Measurements from ENCODE around the gene CCT5. TPM values are rescaled to one million over a fixed set of nuclear protein-coding genes. Genes with fewer than 3 reads are reported as not detected.

CCT5 gene
- total and polyA plus RNA-seq, 2 donors: 148 to 173 TPM

GRCh38 chr5:10289353-10289752, 39.3 kb downstream of the CCT5 start:
- no peak for DNase-seq (ENCODE audit: extremely low spot score)
- H3K36me3 ChIP-seq (ENCODE audit: insufficient read depth): no peaks in the 10 kb centered on the region
- 59% methylated on average over 6 of the region's 6 CpGs for WGBS
- H3K4me3 ChIP-seq (ENCODE audit: low read depth, low read length): no peak overlapping the region
- no peak overlapping the region for H3K27ac ChIP-seq (ENCODE audit: low read depth)
- H3K4me1 ChIP-seq (ENCODE audit: insufficient read depth): no peaks in the 10 kb centered on the region

GRCh38 chr5:10289991-10290390, 39.9 kb downstream of the CCT5 start:
- H3K27ac ChIP-seq (ENCODE audit: low read depth): no peak overlapping the region
- no peaks in the 10 kb centered on the region for H3K36me3 ChIP-seq (ENCODE audit: insufficient read depth)
- DNase-seq (ENCODE audit: extremely low spot score): no peak
- no peak overlapping the region for H3K4me3 ChIP-seq (ENCODE audit: low read depth, low read length)
- 95% methylated on average over 10 of the region's 10 CpGs for WGBS
- H3K4me1 ChIP-seq (ENCODE audit: insufficient read depth): no peaks in the 10 kb centered on the region

DNA sequence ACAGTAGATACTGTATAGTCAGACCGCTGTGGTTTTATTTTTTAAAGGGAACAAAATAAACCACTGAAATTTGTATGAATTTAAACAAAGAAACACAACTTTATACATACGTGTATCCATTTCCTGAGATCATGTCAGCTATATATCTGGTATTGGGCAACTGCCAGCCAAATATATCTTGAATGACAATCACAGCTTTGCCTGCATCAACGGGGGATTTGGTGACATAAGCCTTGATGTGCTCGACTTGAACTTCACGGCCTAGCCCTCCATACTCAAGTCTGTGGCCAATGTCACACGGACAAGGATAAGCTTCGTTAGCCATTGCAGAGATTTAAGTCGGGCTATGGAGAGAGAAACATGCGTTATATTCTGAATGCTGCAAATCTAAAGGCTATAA, 40.4 kb downstream of the CCT5 start:
- WGBS: 91% methylated on average over 9 of the region's 9 CpGs
- DNase-seq (ENCODE audit: extremely low spot score): no peak
- no peaks in the 10 kb centered on the region for H3K36me3 ChIP-seq (ENCODE audit: insufficient read depth)
- no peak overlapping the region for H3K27ac ChIP-seq (ENCODE audit: low read depth)
- H3K4me3 ChIP-seq (ENCODE audit: low read depth, low read length): no peak overlapping the region
- H3K4me1 ChIP-seq (ENCODE audit: insufficient read depth): no peaks in the 10 kb centered on the region

DNA sequence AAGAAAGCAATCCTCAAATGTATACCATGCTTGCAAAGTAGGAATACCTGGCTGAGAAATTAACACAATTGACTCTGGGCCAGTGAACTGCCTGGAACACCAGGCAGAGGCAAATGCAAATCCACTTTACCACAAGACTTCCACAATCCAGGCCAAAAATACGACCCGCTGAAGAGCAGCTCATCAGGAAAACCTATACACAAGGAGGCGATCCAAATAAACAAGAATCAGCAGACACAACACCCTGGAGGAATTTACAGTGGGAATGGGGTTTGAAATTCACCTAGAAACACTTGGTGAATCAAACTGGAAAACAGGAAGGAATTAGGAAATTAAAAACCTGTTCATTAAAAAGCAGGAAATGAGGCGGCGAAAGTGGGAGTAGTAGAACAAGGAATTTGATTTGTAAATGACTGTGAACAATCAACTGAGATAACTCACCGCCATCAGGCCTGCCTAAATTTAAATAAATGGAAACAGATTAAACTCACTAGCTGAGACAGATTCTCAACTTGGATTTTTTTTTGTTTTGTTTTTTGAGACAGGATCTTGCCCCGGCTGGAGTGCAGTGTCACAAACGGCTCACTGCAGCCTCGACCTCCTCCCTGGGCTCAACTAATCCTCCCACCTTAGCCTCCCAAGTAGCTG, 41.7 kb downstream of the CCT5 start:
- WGBS: 86% methylated on average over 9 of the region's 9 CpGs
- H3K4me3 ChIP-seq (ENCODE audit: low read depth, low read length): no peak overlapping the region
- H3K36me3 ChIP-seq (ENCODE audit: insufficient read depth): no peaks in the 10 kb centered on the region
- H3K27ac ChIP-seq (ENCODE audit: low read depth): no peak overlapping the region
- no peak for DNase-seq (ENCODE audit: extremely low spot score)
- H3K4me1 ChIP-seq (ENCODE audit: insufficient read depth): no peaks in the 10 kb centered on the region

- no peak overlapping the region for H3K27ac ChIP-seq (ENCODE audit: low read depth)
- no peaks in the 10 kb centered on the region for H3K36me3 ChIP-seq (ENCODE audit: insufficient read depth)
- H3K4me3 ChIP-seq (ENCODE audit: low read depth, low read length): no peak overlapping the region
- 92% methylated on average over 3 of the region's 3 CpGs for WGBS
- no peaks in the 10 kb centered on the region for H3K4me1 ChIP-seq (ENCODE audit: insufficient read depth)
- no peak for DNase-seq (ENCODE audit: extremely low spot score)
Observed at GRCh38 chr5:10293907-10294662, 44.0 kb downstream of the CCT5 start.

- Histone ChIP-seq H3K4me3 (ENCODE audit: low read depth, low read length) (no peak overlapping the region), H3K36me3 (ENCODE audit: insufficient read depth) (no peaks in the 10 kb centered on the region), H3K4me1 (ENCODE audit: insufficient read depth) (no peaks in the 10 kb centered on the region), H3K27ac (ENCODE audit: low read depth) (no peak overlapping the region)
- no peak for DNase-seq (ENCODE audit: extremely low spot score)
- 92% methylated on average over 8 of the region's 8 CpGs for WGBS
Observed at GRCh38 chr5:10295619-10296326, 45.7 kb downstream of the CCT5 start.

DNA sequence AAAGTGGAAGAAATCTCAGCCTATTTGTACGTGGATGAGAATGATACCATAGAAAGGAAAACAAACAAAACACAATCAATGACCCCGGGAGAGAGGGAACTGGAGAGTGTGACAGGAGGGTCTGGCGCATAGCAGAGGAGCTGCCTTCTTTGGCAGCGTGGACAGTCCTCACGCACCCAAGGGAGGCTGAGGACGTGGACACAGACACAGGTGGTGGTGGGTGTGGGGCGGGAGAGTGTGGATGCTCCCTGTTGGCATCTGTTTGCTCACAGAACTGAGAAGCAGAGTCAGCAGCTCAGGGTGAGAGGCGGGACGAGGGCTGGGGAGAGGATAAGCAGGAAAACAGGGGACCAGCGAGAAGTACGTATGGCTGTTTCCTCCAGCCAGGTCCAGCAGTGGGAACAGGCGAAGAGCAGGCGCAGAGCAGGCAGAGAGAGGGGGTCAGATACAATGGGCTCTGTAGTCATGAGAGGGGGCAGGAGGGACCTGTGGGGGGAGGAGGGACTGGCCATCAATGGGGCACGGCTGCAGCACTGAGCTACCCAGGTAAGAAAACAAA, 47.6 kb downstream of the CCT5 start:
- H3K36me3 ChIP-seq (ENCODE audit: insufficient read depth): no peaks in the 10 kb centered on the region
- no peak overlapping the region for H3K27ac ChIP-seq (ENCODE audit: low read depth)
- no peak overlapping the region for H3K4me3 ChIP-seq (ENCODE audit: low read depth, low read length)
- 86% methylated on average over 14 of the region's 14 CpGs for WGBS
- DNase-seq (ENCODE audit: extremely low spot score): no peak
- no peaks in the 10 kb centered on the region for H3K4me1 ChIP-seq (ENCODE audit: insufficient read depth)

DNA sequence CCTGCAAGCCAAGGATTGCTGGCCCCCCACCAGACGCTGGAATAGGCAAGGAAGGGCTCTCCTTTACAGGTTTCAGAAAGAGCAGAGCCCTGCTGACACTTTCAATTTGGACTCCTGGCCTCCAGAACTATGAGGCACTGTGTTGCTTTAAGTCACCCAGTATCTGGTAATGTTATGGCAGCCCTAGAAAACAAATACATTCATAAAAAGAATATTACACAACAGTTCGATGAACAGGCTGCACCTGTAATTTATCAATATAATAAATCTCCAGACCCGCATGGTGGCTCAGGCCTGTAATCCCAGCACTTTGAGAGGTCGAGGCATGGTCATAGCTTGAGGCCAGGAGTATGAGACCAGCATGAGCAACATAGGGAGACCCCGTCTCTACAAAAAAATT, 50.2 kb downstream of the CCT5 start:
- H3K27ac ChIP-seq (ENCODE audit: low read depth): no peak overlapping the region
- H3K4me3 ChIP-seq (ENCODE audit: low read depth, low read length): no peak overlapping the region
- 89% methylated on average over 5 of the region's 5 CpGs for WGBS
- no peaks in the 10 kb centered on the region for H3K36me3 ChIP-seq (ENCODE audit: insufficient read depth)
- H3K4me1 ChIP-seq (ENCODE audit: insufficient read depth): no peaks in the 10 kb centered on the region
- no peak for DNase-seq (ENCODE audit: extremely low spot score)

DNA sequence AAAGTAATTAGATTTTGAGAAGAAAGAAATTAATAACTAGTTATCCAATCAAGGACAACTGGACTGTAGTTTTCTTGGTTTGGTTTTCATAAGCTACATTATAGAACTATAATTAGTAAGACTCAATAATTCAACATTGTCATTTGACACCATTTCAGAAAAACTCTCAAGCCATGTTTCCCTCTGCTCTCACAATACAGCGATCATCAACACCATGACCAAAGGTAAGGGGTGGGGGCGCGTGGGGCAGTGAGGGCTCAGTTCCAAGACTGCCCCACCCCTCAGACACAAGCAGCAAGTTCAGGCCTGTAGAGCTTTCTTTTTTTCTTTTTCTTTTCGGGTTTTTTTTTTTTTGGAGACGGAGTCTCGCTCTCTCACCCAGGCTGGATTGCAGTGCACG, 51.2 kb downstream of the CCT5 start:
- 79% methylated on average over 7 of the region's 7 CpGs for WGBS
- no peak for DNase-seq (ENCODE audit: extremely low spot score)
- Histone ChIP-seq H3K4me3 (ENCODE audit: low read depth, low read length) (no peak overlapping the region), H3K4me1 (ENCODE audit: insufficient read depth) (no peaks in the 10 kb centered on the region), H3K36me3 (ENCODE audit: insufficient read depth) (no peaks in the 10 kb centered on the region), H3K27ac (ENCODE audit: low read depth) (no peak overlapping the region)

DNA sequence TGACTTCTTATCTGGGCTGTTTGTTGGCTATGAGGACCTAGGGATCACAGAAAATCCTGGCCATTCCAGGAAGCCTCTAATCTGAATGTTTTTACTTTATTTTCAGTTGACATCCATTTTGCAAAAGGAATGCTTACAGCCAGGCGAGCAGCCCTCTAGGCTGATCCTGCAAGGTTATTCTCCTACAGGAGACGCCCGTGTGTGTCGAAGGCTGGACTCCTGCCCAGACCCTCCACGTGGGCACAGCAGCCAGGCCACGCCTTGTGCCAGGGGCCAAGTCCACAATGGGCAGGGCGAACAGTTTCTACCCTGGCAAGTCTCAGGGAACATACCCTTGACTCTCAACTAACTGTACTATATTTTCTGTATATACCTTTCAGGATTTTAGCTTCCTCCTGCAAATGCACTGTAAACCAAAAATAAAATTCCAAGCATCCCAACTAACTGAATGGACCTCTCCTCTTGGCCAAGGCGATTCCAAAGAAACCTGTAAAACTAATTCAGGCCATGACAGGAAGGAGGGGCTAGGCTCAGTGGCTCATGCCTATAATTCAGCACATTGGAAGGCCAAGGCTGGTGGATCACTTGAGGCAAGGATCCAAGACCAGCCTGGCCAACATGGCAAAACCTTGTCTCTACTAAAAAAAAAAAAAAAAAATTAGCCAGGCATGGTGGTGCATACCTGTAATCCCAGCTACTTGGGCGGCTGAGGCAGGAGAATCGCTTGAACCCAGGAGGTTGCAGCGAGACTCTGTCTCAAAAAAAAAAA, 51.9 kb downstream of the CCT5 start:
- 67% methylated on average over 11 of the region's 11 CpGs for WGBS
- DNase-seq (ENCODE audit: extremely low spot score): no peak
- H3K4me3 ChIP-seq (ENCODE audit: low read depth, low read length): no peak overlapping the region
- no peak overlapping the region for H3K27ac ChIP-seq (ENCODE audit: low read depth)
- H3K4me1 ChIP-seq (ENCODE audit: insufficient read depth): no peaks in the 10 kb centered on the region
- no peaks in the 10 kb centered on the region for H3K36me3 ChIP-seq (ENCODE audit: insufficient read depth)

GRCh38 chr5:10303201-10303600, 53.1 kb downstream of the CCT5 start:
- no peak for DNase-seq (ENCODE audit: extremely low spot score)
- Histone ChIP-seq H3K4me1 (ENCODE audit: insufficient read depth) (no peaks in the 10 kb centered on the region), H3K4me3 (ENCODE audit: low read depth, low read length) (no peak overlapping the region), H3K27ac (ENCODE audit: low read depth) (no peak overlapping the region), H3K36me3 (ENCODE audit: insufficient read depth) (no peaks in the 10 kb centered on the region)
- WGBS: 83% methylated on average over 2 of the region's 2 CpGs

GRCh38 chr5:10303699-10304170, 53.7 kb downstream of the CCT5 start:
- Histone ChIP-seq H3K4me1 (ENCODE audit: insufficient read depth) (no peaks in the 10 kb centered on the region), H3K36me3 (ENCODE audit: insufficient read depth) (no peaks in the 10 kb centered on the region), H3K27ac (ENCODE audit: low read depth) (no peak overlapping the region), H3K4me3 (ENCODE audit: low read depth, low read length) (no peak overlapping the region)
- no peak for DNase-seq (ENCODE audit: extremely low spot score)
- WGBS: 86% methylated on average over 5 of the region's 5 CpGs

DNA sequence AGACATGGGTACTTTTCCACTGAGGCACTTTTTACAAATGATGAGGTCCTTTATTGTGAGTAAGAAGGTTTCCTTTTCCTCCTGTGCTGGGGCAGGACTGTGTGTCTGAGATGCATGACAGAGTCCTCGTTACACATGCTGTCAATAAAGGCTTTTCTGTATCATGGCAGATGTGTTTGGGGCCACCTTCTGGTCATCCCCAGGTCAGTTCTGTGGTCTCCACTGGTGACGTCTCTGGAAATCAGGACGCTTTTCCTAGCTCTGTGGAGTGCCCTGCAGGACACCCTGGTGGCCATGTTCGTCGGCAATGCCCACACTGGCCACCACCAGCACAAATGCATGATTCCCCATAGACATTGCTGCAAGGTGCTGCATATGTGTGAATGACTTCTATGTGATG, 54.9 kb downstream of the CCT5 start:
- H3K4me1 ChIP-seq (ENCODE audit: insufficient read depth): no peaks in the 10 kb centered on the region
- no peak overlapping the region for H3K27ac ChIP-seq (ENCODE audit: low read depth)
- 92% methylated on average over 5 of the region's 5 CpGs for WGBS
- no peaks in the 10 kb centered on the region for H3K36me3 ChIP-seq (ENCODE audit: insufficient read depth)
- no peak overlapping the region for H3K4me3 ChIP-seq (ENCODE audit: low read depth, low read length)
- DNase-seq (ENCODE audit: extremely low spot score): no peak

Measured in urinary bladder (tissue), 4 donors.